Hematopoietic multipotent progenitor cell treated with erythropoietin and hydrocortisone succinate and interleukin-3 and kit ligand, for 6 days (in vitro differentiated cells): ENCODE measurements around the gene PFKFB3.
"Not testable (repeated sequence)": the region's sequence is repeated elsewhere in the genome, so short reads cannot be mapped to it uniquely, and the experiment has no call there.

Experiments used
- DNase-seq: peaks from one replicate; pipeline ENCODE4 v3.0.0-alpha.2; 2015

Gene PFKFB3

DNA sequence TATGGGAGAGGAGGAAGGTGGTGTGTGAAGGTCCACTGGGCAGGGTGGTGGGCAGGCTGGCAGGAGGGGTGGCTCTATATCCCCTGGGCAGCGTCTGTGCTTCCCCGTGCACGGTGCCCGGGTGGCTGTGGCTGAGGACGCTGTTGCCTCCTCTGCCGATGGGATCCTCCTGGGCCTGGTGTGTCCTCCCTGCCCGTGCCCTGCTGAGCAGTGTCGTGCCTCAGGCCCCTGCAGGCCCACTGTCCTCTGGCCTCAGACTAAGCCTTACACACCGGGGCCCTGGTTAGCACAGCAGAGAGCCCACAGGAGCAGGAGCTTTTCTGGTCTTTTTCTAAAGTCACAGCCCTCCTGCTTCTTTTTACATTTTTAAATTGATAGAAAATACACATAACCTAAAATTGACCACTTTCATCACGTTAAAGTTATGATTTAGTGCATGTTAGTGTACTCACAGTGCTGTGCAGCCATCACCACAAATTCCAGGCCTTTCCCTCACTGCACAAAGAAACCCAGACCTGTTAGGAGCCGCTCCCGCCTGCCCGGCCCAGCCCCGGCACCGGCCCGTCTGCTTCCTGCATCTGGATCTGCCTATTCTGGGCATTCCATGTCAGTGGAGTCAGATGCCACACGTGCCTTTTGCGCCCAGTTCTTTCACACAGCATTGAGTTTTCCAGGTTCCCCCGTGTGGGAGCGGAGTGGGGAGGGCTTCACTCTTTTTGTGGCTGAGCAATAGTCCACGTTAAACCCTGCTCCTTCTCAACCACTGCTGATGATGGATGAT lies 19.4 kb downstream of the PFKFB3 start:
- DNase-seq: no peak

DNA sequence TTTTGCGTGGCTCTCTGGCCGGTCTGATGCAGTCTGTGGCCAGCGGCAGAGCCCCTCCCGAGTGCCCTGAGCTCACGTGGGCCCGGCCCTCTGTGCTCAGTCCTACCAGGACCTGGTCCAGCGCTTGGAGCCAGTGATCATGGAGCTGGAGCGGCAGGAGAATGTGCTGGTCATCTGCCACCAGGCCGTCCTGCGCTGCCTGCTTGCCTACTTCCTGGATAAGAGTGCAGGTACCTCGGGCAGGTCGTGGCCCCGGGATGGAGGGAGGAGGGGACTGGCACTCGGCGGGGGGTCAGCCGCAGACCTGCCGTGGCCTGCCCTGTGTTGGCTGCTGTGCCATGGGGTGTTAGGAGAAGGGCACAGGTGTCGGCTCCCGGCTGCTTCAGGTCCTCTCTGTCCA lies 20.0 kb downstream of the PFKFB3 start:
- DNase-seq: no peak

DNA sequence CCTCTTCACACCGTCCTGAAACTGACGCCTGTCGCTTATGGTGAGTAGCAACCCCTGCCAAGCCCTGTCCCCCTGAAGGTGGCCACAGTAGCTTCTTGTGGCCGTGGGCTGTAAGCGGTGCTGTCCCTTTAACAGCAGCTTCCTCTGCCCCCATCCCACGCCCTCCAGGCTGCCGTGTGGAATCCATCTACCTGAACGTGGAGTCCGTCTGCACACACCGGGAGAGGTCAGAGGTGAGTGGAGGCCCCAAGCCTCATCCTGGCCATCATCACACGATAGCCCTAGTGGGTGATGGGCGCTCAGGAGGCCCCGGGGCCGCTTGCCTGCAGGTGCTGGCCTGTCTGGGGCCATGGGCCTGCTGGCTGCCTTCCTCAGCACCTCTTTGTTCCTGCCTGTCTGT lies 21.2 kb downstream of the PFKFB3 start:
- no peak for DNase-seq

DNA sequence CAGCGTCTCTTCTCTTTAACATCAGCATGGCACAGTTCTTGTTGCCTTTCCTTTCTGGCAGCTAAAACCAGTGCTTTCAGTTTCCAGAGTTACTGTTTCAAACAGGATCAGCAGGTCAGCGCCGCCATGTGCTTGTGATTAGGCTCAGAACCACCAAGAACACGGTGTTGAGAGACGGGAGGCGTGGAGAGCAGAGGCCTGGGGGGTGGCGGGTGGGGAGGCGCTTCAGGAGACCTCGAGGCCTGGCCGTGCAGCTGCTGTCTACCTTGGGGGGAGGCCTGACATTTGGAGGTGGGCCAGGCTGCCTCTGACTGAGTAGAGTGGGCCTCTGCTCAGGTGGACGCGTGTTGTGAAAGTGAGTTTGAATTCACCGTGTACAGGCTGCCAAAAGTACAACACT lies 22.0 kb downstream of the PFKFB3 start:
- no peak for DNase-seq

DNA sequence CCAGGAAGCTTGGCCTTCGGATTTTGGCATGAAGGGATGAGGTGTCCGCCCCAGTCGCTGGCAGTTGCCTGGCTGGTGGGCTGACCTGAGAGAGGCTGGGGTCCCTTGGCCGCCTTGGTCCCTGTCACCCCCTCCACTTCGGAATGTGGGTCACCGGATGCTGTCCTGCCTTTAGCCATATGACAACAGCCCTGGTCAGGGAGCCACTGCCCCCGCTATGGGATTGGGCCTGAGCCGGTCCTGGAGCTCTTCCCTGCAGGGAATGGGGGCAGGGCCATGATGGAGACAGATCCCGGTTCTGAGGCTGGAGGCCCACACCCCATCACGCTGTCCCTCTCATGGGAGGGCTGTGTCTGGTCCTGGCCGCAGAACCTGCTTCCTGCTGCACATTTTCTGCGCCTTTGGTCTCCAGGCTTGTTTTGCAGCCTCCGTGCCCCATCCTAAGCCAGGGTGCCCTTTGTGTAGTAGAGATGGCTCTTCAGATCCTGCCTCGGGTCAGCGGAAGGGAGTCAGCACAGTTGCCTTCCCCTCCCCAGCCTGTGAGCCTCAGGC lies 22.6 kb downstream of the PFKFB3 start:
- no peak for DNase-seq

DNA sequence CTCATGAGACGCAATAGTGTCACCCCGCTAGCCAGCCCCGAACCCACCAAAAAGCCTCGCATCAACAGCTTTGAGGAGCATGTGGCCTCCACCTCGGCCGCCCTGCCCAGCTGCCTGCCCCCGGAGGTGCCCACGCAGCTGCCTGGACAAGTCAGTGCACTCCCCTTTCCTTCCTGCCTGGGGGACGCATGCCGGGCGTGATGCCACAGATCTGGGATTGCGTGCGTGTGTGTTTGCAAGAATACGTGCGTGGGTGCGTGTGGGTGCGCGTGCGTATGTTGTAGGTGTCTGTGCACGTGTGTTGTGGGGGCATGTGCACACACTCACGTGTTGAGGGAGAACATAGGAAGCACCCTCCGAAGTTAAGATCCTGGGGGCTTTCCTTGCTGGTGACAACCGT lies 23.5 kb downstream of the PFKFB3 start:
- no peak for DNase-seq

DNA sequence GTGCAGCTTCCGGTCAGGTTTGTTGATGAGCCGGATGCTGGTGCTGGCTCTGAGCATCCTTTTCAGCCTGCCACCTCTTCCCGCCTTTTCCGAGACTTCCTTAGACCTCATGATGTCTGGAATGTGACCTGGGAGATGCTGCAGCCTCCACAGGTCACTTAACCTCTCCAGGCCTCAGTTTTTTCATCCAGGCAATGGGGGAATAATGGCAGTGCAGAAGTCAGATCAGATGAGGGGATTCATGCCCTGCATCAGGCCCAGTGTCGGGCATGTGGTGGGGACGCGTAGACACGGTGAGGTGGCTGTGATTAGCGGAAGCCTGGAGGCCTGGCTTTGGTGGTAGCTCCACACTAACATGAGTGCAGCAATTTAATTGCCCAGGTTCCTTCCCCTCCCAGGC lies 24.6 kb downstream of the PFKFB3 start:
- no peak for DNase-seq

DNA sequence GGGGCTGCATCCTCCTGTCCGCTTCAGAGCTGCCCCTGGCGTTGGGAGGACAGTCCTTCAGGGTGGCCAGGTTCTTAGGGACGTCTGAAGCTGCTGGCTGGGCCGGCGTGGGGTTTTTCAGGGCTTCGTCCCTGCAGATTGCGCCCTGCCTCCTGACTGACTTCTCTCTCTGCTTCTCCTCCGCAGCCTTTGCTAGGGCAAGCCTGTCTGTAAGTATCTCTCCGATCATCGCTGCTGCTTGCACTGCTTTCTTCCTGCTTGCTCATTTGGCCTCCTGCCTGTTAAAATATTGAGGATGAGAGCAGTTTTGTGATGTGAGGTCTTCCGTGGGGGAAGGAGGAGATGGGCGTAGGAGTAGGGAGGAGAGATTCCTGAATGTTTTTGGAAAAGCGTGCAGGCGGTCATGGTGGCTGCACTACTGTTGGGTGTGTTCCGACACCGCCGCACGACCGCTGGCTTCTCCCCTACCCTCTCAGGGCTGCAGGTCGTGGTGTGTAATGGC lies 25.3 kb downstream of the PFKFB3 start:
- no peak for DNase-seq

DNA sequence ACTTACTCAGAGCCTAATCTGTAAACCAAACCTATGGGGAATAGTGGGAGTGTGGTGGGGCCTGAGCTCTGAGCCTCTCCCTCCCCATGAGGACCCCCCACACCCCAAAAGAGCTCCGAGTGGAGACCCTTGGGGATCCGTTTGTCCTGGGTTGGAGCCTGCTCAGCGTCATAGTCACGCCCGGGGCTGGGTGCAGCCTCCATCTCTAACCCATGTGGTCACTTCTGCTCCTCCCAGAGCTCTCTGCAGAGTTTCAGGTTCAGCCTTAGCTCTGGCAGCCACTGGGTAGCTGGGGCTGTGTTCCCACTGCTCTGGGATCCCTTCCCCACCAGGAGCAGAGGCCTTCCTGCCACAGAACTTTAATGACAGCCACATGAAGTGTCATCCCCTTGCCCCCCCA lies 25.9 kb downstream of the PFKFB3 start:
- DNase-seq: no peak

DNA sequence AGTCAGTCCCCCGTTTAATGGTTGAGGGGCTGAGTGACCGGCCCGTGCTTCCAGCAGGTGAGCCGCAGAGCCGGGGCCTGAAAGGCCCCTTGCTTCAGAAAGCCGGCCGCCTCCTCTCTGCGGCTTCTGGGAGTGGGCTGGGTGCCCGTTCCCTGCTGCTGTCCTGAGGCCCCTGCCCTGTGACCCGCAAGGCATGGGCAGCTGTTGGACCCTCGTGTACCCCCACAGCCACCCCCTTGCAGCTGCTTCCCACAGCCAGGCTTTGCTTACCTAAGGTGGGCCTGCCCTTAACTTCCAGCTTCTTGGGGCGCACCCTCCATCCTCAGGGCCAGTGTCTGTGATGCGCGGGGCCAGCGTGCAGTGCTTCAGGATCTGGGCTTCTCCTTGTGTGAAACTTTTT lies 26.6 kb downstream of the PFKFB3 start:
- no peak for DNase-seq

DNA sequence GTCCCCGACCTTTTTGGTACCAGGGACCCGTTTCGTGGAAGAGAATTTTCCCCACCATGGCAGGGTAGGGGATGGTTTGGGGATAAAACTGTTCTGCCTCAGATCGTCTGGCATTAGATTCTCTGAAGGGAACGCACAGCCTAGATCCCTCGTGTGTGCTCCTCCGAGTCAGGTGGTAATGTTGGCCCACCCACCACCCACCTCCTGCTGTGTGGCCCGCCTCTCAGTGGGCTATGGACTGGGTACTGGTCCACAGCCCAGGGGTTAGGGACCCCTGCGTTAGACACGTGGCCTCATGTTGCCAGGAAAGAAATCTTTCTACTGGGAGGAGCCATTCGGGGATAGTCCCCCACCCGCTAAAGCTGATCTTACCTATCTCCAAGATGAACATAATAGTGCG lies 27.0 kb downstream of the PFKFB3 start:
- DNase-seq: no peak

DNA sequence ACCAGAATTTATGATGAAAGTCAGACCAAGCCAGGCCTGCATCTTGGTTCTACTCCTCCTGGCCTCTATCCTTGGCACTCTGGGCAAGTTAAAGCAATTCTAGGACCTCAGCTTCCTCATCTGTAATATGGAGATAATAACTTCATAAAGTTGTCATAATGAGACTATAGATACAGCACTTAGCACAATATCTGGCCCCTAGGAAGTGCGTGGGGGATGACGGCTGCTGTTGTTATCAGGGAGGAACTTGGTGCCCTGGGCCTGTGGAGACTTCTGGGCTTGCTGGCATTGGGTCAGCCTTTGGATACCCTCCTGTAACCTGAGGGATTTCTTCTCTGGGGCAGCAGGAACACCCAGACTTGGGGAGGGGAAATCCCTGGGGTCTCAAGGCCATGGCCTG lies 27.6 kb downstream of the PFKFB3 start:
- DNase-seq: peak; percentile 17

DNA sequence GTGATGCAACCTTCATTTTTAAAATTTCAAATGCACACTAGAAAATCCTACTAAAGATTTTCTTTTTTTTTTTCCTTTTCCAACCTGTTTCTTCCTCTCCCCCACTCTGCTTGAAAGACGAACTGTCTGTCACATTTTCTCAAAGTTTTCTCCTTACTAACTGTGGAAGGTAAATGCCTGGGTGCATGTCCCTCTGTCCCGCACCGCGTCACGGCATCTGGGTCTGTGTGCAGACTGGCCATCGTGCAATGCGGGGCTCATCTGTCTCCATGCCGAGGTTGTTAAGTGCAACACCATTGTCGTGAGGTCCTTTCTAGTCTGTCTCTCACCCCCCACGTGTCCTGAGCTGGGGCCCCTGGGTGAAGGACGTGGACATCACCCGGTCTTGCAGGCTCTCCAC lies 28.4 kb downstream of the PFKFB3 start:
- no peak for DNase-seq

DNA sequence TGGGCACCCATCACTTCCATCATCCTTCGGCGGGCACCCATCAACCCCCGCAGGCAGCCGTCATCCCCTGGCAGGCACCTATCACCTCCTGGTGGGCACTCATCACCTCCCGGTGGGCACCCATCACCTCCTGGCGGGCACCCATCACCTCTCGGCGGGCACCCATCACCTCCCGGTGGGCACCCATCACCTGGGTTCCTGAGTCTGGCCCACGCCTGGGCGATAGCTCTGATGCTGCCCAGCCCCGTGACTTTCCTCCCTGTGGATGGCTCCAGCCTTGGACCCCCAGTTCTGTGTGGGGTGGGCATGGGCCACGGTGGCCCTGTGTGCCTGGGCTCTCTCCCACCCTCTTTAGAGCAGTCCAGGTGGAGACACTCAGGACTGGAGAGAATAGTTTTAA lies 29.0 kb downstream of the PFKFB3 start:
- DNase-seq: no peak

DNA sequence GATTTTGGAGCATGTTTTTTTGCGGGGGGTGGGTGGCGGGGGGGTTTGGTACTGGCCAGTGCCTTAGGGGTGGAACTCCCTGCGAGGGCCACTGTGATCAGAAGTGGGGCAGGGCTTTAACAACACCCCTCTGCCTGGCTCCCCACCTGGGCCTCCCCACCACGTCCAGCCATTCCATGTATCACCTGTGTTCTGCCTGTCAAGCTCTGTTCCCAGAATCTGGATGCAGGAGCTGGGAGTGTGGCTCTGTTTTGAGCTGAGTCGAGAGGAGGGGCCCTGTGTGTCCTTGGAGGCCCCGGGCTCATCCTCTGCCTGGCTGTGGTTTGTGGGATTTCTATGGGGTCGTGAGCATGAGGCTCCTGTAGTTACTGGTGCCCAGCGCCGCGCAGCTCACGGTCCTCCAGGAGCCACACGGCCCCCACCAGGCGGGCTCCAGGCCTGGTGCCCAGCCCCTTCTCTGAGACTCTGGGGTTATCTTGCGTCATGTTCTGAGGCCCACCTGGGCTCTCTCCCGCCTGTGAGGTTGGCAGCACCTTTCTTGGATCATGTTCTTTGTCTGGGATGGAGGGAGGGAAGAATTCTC lies 29.6 kb downstream of the PFKFB3 start:
- DNase-seq: no peak

DNA sequence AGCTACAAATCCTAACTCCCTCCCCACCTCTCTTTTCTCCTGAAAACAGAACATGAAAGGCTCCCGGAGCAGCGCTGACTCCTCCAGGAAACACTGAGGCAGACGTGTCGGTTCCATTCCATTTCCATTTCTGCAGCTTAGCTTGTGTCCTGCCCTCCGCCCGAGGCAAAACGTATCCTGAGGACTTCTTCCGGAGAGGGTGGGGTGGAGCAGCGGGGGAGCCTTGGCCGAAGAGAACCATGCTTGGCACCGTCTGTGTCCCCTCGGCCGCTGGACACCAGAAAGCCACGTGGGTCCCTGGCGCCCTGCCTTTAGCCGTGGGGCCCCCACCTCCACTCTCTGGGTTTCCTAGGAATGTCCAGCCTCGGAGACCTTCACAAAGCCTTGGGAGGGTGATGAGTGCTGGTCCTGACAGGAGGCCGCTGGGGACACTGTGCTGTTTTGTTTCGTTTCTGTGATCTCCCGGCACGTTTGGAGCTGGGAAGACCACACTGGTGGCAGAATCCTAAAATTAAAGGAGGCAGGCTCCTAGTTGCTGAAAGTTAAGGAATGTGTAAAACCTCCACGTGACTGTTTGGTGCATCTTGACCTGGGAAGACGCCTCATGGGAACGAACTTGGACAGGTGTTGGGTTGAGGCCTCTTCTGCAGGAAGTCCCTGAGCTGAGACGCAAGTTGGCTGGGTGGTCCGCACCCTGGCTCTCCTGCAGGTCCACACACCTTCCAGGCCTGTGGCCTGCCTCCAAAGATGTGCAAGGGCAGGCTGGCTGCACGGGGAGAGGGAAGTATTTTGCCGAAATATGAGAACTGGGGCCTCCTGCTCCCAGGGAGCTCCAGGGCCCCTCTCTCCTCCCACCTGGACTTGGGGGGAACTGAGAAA lies 30.4 kb downstream of the PFKFB3 start:
- DNase-seq: no peak

DNA sequence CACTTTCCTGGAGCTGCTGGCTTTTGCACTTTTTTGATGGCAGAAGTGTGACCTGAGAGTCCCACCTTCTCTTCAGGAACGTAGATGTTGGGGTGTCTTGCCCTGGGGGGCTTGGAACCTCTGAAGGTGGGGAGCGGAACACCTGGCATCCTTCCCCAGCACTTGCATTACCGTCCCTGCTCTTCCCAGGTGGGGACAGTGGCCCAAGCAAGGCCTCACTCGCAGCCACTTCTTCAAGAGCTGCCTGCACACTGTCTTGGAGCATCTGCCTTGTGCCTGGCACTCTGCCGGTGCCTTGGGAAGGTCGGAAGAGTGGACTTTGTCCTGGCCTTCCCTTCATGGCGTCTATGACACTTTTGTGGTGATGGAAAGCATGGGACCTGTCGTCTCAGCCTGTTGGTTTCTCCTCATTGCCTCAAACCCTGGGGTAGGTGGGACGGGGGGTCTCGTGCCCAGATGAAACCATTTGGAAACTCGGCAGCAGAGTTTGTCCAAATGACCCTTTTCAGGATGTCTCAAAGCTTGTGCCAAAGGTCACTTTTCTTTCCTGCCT lies 31.1 kb downstream of the PFKFB3 start:
- no peak for DNase-seq

DNA sequence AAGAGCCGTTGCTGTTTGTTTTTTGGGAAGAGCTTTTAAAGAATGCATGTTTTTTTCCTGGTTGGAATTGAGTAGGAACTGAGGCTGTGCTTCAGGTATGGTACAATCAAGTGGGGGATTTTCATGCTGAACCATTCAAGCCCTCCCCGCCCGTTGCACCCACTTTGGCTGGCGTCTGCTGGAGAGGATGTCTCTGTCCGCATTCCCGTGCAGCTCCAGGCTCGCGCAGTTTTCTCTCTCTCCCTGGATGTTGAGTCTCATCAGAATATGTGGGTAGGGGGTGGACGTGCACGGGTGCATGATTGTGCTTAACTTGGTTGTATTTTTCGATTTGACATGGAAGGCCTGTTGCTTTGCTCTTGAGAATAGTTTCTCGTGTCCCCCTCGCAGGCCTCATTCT lies 31.6 kb downstream of the PFKFB3 start:
- DNase-seq: no peak

DNA sequence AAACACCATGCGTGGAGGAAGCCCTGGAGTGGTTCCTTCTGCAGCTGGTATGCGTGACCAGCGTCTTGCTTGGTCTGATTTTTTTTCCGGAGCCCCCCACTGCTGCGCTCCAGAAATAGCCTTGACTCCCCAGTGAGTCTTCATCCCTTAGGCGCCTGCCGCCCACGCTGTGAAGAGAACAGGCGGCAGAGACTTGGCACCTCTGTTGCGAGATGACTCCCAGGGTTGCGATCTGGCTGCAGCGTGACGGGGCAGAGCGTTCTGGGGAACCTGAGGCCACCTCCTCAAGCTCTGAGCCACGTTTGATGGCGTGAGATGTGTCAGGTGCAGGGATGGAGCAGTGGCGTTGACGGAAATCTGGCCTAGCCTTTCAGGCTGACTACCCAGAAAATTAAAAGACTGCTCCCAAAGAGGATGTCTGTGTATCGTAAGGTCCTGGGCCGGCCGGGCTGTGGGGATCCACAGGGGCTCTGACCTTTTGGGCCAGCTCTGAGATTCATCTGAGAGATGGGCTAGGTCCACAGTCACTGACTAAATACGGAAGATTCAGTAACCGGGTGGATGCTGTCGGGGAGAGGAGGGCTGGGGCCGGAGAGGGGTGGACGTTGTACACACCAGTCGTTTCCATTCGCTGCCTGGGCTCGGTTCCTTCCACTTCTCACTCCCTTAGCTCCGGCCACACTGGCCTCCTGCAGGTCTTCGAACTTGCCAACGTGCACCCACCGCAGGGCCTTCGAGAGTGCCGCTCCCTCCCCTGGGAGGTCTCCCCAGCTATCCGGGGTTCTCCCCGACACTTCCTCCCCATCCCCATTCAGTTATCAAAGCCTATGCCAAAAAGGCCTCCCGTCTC lies 33.8 kb downstream of the PFKFB3 start:
- no peak for DNase-seq

DNA sequence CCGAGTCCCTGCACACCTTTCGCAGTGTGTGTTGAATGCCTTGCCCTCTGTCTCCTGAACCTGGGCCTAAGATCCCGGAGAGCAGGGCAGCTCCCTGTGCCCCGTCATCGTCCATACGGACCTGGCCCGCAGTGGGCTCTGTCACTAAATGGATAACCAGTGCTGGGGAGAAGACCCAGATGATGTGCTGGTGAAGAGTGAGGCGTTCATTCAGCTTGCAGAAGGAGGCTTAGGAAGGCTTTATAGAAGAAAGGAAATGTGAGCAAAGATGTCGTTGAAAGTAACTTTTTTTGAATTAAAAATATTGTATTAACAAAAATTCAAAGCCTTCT lies 34.4 kb downstream of the PFKFB3 start:
- no peak for DNase-seq

DNA sequence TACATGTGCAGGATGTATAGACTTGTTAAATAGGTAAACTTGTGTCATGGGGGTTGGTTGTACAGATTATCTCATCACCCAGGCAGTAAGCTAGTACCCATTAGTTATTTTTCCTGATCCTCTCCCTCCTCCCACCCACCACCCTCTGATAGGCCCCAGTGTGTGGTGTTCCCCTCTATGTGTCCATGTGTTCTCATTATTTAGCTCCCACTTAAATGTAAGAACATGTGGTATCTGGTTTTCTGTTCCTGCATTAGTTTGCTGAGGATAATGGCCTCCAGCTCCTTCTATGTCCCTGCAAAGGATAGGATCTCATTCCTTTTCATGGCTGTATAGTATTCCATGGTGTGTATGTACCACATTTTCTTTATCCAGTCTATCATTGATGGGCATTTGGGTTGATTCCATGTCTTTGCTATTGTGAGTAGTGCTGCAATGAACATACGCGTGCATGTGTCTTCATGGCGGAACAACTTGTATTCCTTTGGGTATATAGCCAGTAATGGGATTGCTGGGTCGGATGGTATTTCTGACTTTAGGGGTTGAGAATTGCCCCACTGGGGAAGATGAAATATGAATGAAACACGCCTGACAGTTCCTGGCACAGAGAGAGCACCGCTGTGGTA lies 36.0 kb downstream of the PFKFB3 start:
- DNase-seq: not testable (repeated sequence)
